GM18511 (cell line): ENCODE data around the gene ALPK1.
A peak's percentile ranks its signal among the peaks of the same experiment; 100 is the strongest.
"Not testable (repeated sequence)": the region's sequence is repeated elsewhere in the genome, so short reads cannot be mapped to it uniquely, and the experiment has no call there.

ENCODE experiments used
- ATAC-seq: cut with Tn5 transposase; IDR thresholded peaks from one replicate; pipeline ENCODE4 v1.9.1; 2021; ENCODE audit warnings: mild to moderate bottlenecking, moderate library complexity; ENCODE audit not compliant: unreplicated experiment

ALPK1 gene

GRCh38 chr4:112284166-112284565 lies 13.0 kb upstream of the ALPK1 start:
- ATAC-seq: no peak

GRCh38 chr4:112284662-112285411 lies 12.3 kb upstream of the ALPK1 start:
- peak; percentile 12 for ATAC-seq

GRCh38 chr4:112287258-112287989 lies 9.7 kb upstream of the ALPK1 start:
- peak; percentile 32 for ATAC-seq

GRCh38 chr4:112288455-112288854 lies 8.7 kb upstream of the ALPK1 start:
- ATAC-seq: peak; percentile 34

- no peak for ATAC-seq
Measured at GRCh38 chr4:112289407-112290253, 7.5 kb upstream of the ALPK1 start.

GRCh38 chr4:112290341-112290740 lies 6.8 kb upstream of the ALPK1 start:
- peak; percentile 15 for ATAC-seq

- ATAC-seq: no peak
Measured at GRCh38 chr4:112299721-112300120, 2.6 kb downstream of the ALPK1 start.

- ATAC-seq: peak; percentile 65
Measured at GRCh38 chr4:112302320-112303274, 5.4 kb downstream of the ALPK1 start.

GRCh38 chr4:112305477-112305876 lies 8.3 kb downstream of the ALPK1 start:
- not testable (repeated sequence) for ATAC-seq

GRCh38 chr4:112309263-112309791 lies 12.2 kb downstream of the ALPK1 start:
- ATAC-seq: not testable (repeated sequence)

GRCh38 chr4:112311516-112311915 lies 14.3 kb downstream of the ALPK1 start:
- ATAC-seq: no peak

GRCh38 chr4:112312610-112313239 lies 15.6 kb downstream of the ALPK1 start:
- peak; percentile 98 for ATAC-seq

GRCh38 chr4:112315446-112315845 lies 18.3 kb downstream of the ALPK1 start:
- ATAC-seq: no peak

- no peak for ATAC-seq
Measured at GRCh38 chr4:112316360-112316759, 19.2 kb downstream of the ALPK1 start.

GRCh38 chr4:112318239-112319142 lies 21.3 kb downstream of the ALPK1 start:
- ATAC-seq: peak; percentile 98

GRCh38 chr4:112321776-112322684 lies 24.9 kb downstream of the ALPK1 start:
- no peak for ATAC-seq

- ATAC-seq: no peak
Measured at GRCh38 chr4:112322866-112323265, 25.7 kb downstream of the ALPK1 start.
